HG02973 (cell line): Measurements from ENCODE around the gene ARHGAP8.

Experiments
- ATAC-seq: cut with Tn5 transposase; IDR thresholded peaks from one replicate; pipeline ENCODE4 v1.9.1; 2021; ENCODE audit warnings: moderate library complexity; ENCODE audit not compliant: unreplicated experiment

The ARHGAP8 gene

DNA sequence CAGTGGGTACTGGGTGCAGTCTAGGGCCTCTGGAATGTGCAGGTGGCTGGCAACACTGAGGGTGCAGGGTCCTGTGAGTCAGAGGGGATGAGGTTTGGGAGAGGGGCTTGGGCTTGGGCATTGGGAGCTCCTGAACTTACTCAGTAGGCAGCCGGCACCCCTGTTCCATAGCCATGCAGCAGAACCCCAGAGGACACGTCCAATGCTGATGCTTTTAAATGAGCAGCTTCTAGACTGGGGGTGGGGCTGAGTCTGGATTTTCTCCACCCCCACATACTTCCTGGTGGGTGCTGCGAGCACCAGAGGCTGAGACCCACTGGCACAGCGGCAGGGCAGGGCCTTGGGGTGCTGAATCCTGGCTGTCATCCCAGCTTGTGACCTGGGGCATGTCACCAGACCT lies 71.4 kb downstream of the ARHGAP8 start:
- ATAC-seq: no peak

GRCh38 chr22:44824271-44824670 lies 71.9 kb downstream of the ARHGAP8 start:
- no peak for ATAC-seq

DNA sequence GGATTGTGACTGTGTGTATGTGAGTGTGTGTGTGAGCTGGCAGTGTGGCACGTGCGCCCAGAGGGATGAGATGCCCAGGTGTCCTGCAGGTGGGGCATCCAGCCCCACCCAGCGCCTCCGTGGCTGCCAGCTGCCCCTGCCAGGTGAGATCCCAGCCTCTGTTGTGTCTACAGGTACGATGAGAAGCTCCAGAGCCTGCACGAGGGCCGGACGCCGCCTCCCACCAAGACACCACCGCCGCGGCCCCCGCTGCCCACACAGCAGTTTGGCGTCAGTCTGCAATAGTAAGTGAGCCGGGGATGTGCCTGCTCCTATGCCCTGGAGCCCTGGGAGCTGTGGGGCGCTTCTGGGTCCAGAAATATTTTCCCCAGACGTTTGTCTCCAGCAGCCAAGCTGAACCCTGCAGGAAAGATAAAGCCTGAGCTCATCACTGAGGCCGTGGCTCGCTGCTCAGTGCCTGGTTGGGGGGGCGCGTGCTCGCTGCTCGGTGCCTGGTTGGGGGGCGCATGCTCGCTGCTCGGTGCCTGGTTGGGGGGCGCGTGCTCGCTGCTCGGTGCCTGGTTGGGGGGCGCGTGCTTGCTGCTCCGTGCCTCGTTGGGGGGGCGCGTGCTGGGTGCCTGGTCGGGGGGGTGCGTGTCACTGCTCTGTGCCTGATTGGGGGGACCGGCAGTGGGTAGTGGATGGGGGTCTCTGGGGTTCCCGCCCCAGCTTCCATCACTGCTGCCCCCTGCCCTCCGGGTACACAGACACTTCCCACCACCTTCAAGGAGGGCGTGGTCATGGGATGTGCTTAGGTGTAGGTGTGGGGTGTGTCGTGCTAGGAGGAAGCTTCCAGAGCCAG lies 73.2 kb downstream of the ARHGAP8 start:
- ATAC-seq: no peak

DNA sequence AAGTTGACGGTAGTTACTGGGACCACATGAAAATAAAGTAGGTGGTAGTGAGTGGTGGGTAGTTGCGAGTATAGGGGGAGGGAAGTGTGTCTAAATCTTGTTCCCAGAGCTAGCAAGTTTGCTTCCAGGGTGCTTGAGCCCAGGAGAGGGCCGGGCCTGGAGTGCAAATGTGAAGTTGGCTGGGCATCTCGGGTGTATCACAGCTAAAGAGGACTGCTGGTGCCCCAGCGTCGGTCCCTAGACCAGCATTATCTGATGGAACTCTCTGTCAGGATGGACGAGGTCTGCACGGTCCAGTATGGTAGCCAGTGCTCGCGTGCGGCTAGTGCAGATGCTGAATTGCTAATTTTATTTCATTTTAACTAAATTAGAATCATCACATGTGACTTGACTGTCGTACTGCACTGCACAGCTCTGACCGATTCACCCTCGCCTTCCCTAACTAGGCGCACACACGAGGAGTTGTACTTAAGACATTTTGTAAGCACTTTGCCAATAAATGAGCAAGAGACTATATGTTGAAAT lies 75.4 kb downstream of the ARHGAP8 start:
- no peak for ATAC-seq

DNA sequence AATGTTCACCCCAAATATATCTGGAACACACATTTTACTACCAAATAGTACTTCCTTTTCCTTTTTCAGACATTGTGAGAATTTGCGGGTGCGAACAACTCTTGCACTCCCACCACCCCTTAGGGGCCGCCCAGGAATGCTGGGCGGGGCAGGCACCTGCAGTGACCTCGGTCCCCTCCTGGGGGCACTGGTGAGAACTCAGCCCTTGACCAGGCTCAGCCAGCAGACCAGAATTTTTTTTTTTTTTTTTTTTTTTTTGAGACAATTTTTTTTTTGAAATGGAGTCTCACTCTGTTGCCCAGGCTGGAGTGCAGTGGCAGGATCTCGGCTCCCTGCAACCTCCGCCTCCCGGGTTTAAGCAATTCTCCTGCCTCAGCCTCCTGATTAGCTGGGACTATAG lies 75.8 kb downstream of the ARHGAP8 start:
- no peak for ATAC-seq

DNA sequence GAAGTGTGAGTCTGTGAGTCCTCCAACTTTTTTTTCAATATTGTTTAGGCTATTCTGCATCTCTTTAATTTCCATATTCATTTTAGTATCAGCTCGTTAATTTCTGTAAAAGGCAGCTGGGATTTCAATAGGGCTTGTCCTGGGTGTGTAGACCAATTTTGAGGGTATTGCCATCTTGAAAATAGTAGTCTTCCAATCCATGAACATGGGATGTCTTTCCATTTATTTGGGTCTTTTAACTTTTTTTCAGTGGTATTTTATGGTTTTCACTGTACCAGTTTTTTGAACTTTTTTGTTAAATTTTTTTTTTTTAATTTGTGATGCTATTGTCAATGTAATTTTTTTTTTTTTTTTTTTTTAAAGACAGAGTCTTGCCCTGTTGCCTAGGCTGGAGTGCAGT lies 79.5 kb downstream of the ARHGAP8 start:
- ATAC-seq: no peak

GRCh38 chr22:44834065-44834464 lies 81.7 kb downstream of the ARHGAP8 start:
- no peak for ATAC-seq

DNA sequence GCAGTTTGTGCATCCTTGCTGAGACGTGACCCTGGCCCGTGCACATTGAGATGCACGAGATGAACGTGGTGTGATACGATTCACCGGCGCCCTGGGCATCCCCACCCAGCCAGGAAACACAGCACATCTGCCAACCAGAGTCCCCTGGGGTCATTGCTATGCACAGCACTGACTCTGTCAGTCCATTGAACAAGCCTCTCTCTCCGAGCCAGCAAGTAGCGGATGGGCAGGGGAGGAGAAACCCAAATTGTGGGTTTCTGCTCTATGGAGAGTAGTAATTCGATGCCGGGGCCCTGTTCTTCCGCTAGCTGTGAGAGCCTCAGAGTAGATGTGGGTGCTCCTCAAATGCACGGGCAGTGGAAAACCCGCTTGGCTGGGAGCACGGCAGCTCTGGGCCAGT lies 85.1 kb downstream of the ARHGAP8 start:
- ATAC-seq: no peak

- no peak for ATAC-seq
Observed at GRCh38 chr22:44838316-44839016, 86.1 kb downstream of the ARHGAP8 start.

DNA sequence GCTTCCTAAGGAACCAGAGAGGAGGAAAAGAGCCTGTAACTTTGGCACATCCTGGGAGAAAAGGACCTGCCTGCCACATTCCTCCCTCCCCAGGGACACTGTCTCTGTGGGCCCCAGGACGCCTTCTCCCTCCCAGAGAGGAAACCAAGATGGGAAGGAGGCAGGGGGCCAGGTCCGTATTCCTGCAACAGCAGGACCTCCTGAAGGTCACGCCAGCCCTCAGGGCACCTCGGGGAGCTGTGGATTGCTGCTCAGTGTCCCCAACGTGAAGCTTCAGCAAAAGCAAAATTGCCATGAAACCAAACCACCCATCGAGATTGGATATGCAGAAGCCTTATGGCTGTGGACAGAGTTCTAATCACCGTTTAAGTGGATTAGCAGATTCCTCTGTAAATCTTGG lies 86.7 kb downstream of the ARHGAP8 start:
- ATAC-seq: no peak

GRCh38 chr22:44839721-44840120 lies 87.3 kb downstream of the ARHGAP8 start:
- ATAC-seq: no peak

DNA sequence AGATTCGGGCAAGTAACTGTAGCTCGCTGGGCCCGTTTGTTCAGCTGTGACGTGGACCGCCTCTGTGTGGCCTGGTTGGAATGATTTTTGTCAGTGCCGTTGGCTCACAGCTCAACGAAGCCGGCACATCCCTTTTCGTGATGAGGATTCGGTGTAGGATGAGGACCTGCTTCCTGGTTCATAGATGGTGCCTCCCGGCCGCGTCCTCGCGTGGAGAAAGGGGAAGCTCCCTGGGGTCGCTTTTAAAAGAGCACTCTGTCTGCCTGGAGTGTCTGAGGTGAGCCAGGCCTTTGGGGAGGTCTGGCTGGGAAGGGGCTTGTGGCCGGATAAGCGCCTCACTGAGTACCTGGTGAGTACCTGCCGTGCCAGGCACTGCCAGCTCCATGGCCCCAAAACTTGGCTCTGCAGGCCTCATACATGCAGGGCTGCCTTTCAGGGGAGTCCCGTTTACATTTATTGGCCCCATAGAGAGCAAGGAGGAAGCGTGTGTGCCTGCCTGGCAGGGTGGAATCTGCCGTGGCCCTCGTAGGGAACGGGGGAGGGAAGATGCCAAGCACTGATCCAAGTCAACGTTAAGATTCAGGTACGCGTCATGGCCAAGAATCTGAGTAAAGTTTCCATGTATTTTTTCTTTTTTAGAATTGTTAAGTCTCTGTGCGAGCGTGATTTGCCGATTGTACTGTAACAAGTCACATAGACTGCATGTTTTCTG lies 88.4 kb downstream of the ARHGAP8 start:
- no peak for ATAC-seq

DNA sequence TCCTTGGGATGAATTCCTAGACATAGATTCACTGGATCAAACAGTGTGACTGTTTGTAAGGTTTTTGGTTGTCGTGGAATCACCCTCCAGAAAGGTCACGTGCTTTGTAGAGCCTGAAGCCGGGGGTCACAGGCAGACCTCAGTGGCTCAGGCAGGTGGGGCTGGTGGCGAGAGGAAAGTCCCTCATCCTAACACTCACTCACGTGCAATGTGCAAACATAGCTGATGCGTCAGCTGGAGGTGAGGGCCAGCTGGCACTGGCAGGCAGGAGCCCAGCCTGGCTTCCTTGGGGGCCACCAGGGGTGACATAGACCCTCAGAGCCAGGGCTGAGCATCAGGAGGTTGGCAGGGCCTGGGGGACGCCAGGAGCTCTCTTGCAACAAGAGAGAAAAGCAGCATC lies 90.0 kb downstream of the ARHGAP8 start:
- ATAC-seq: no peak

GRCh38 chr22:44845191-44845590 lies 92.8 kb downstream of the ARHGAP8 start:
- no peak for ATAC-seq

DNA sequence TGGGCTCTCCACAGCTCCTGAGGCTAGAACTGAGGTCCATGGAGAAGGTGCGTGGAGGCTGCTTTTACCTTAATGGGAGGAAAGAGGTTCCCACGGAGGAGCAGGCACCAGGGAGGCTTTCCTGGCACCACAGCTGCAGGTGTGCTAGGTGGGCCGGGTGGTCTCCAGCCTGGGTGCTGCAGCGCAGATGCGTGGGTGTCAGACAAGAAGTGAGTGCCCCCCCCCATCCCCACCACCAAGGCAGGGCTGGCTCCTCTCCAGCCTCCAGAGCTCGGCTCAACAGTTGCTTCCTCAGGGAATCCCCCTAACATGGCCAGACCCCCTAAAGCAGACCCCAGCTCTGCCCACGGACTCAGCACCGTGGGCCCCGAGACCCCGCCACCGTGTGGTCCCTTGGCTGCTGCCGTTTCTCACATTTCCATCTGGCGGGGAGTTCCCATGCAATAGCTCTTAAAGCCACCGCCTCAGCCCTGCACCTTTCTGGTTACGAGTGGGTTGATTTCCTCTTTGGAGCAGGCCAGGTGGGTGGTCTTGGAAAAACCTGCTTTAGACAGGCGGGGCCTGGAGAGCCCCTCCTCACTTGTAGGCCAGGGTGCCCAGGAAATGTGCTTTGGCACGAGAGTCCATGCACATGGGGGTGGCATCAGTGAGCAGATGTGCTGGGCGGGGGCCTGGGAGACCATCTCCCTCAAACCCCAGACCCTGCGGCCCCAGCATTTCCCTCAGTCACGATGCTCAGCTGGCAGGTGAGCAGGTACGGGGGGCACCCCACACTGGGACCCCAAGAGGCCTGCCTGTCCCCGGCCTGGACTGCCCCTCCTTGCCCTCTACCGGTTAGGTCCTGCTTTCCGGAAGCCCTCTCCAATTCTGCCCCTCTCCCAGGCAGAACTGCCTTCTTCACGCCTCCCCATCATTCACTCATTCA lies 93.7 kb downstream of the ARHGAP8 start:
- no peak for ATAC-seq

DNA sequence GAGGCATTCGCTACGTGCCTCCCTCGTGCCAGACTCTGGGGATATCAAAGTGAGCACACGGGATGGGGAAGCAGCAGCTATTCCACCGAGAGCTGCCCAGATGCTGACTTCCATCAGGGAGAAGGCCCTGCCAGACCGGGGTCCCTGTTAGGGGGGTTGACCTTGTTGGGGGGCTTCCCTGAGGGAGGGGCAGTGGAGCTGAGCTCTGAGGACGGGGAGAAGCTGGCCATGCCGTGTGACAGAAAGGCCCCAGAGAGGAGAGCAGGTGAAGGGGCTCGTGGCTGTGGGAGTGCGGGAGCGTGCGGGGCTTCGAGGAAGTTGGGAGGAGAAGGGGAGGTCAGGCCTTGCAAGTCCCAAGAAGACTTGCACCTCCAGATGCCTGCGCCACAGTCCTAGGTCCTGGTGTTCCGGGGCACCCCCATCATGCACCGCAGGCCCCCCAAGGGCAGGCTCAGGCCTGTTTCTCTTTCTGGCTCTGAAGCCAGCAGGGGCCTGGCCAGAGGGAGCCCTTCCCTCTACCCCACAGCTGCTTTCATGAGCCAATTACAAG lies 94.4 kb downstream of the ARHGAP8 start:
- no peak for ATAC-seq

DNA sequence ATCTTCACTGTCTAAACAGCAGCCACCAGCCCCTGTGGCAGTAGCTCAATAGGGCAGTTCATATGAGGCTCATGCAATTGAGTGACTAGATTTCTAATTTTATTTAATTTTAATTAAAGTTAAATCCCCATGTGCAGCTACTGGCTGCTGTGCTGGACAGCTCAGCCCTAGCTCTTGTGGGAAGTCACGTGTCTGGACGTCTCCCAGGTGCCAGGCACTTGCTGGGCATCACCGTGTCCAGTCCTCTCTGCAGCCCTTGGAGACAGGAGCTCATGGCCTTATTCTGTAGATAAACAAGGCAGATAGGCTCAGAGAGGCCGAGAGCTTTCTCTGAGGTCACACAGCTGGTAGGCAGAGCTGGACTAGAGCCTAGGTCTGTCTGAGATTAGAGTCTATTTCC lies 95.0 kb downstream of the ARHGAP8 start:
- ATAC-seq: no peak

GRCh38 chr22:44847892-44848291 lies 95.5 kb downstream of the ARHGAP8 start:
- ATAC-seq: no peak

DNA sequence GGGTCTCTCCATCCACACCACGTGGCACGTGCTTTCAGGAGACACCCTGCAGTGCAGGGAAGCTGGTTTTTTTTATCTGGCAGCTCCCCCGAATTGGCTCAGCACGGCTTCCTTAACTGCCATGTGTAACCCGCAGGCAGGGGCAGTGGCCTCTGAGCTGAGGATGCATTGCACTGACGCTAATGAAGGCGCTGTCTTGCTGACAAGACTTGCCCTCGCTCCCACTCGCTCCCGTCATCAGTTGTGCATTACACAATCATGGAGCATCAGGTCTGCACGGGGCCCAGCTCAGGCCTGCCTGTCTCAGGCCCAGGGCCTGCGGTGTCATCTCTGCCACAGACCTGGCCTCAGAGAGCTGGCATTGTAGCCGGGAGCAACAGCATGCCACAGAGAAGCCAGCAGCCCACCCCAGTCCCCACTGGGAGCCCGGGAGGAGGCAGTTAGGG lies 95.9 kb downstream of the ARHGAP8 start:
- ATAC-seq: no peak

DNA sequence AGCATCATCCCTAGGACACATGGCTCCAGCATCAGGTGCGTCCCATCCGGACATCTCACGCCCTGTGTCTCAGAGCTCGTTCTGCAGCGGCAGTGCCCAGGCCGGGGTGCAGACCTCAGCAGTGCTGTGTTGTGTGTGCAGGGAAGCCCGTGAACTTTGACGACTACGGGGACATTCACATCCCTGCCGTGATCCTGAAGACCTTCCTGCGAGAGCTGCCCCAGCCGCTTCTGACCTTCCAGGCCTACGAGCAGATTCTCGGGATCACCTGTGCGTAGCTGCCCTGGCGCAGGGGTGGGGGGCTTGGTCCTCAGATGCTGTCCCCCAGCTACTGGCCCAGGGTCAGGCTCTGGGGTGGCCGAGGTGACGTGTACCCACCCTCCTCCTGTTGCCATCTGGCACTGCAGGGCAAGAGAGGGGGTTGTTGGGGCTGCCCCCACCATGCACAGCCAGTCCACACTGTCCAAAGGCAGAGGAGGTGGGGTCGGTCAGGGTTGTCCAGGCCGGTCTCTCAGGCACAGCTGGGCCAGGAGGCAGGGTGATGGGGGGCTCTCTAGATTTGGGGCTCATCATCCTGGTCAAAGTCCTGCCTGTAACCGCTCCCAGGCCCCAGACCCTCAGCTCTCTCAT lies 96.5 kb downstream of the ARHGAP8 start:
- no peak for ATAC-seq
